HepG2 (cell line): ENCODE data around the gene TXNDC2. TPM values are rescaled to one million over a fixed set of nuclear protein-coding genes. Genes with fewer than 3 reads are reported as not detected.

Experiments
- ATF7-NPFF ChIP-seq: sonication (generic); formaldehyde crosslinking; IDR thresholded peaks from 2 replicates; pipeline ENCODE4 v1.8.1; 2023; ENCODE audit warnings: mild to moderate bottlenecking, low read depth, missing genetic modification reagents, moderate library complexity
- DNMT1 ChIP-seq: sonication (generic); formaldehyde crosslinking; IDR thresholded peaks from 2 replicates; pipeline ENCODE4 v1.5.1; 2020; ENCODE audit warnings: mild to moderate bottlenecking, missing genetic modification reagents
- FLYWCH1 ChIP-seq: sonication (generic); formaldehyde crosslinking; IDR thresholded peaks from 2 replicates; pipeline ENCODE4 v1.8.1; 2023; ENCODE audit warnings: mild to moderate bottlenecking, missing genetic modification reagents
- FOSL2 ChIP-seq: sonication (generic); formaldehyde crosslinking; IDR thresholded peaks from 2 replicates; pipeline ENCODE4 v1.4.0; 2020; ENCODE audit warnings: missing genetic modification reagents
- GABPB1 ChIP-seq: IDR thresholded peaks from 2 replicates; pipeline ENCODE4 v1.6.1; 2016; ENCODE audit warnings: mild to moderate bottlenecking, missing genetic modification reagents, moderate library complexity, missing compliant biosample characterization
- HES4 ChIP-seq: sonication (generic); formaldehyde crosslinking; IDR thresholded peaks from 2 replicates; pipeline ENCODE4 v1.9.0; 2021; ENCODE audit warnings: mild to moderate bottlenecking, missing genetic modification reagents, borderline replicate concordance
- KLF12 ChIP-seq: sonication (generic); formaldehyde crosslinking; IDR thresholded peaks from 2 replicates; pipeline ENCODE4 v1.4.0; 2020; ENCODE audit warnings: missing genetic modification reagents, borderline replicate concordance
- MXI1 ChIP-seq: IDR thresholded peaks from 3 replicates; pipeline ENCODE4 v1.6.1; 2012; ENCODE audit warnings: low read depth, low read length, inconsistent platforms, borderline replicate concordance
- TEAD2 ChIP-seq: sonication (generic); formaldehyde crosslinking; IDR thresholded peaks from 2 replicates; pipeline ENCODE4 v1.9.0; 2021; ENCODE audit warnings: missing genetic modification reagents
- U2AF2 ChIP-seq: fragments of 200-400 bp; formaldehyde crosslinking; IDR thresholded peaks from 2 replicates; pipeline ENCODE4 v1.6.1; 2017; ENCODE audit warnings: low read depth, mild to moderate bottlenecking, low read length
- ZMYM4 ChIP-seq: sonication (generic); formaldehyde crosslinking; IDR thresholded peaks from 2 replicates; pipeline ENCODE4 v1.8.1; 2023; ENCODE audit warnings: mild to moderate bottlenecking, missing genetic modification reagents
- ZNF280D ChIP-seq: sonication (generic); formaldehyde crosslinking; IDR thresholded peaks from 2 replicates; pipeline ENCODE4 v1.5.1; 2020; ENCODE audit warnings: mild to moderate bottlenecking, missing genetic modification reagents
- ZNF782 ChIP-seq: sonication (generic); formaldehyde crosslinking; IDR thresholded peaks from 2 replicates; pipeline ENCODE4 v1.4.0; 2020; ENCODE audit warnings: missing genetic modification reagents, mild to moderate bottlenecking, borderline replicate concordance
- polyA plus RNA-seq, 8 experiments: library from polyadenylated mRNA; depleted of rRNA in 3 of 8; stranded (reverse) in 7 of 8; unstranded in 1 of 8; fragments of >200 nt; fragmentation: Illumina TruSeq in 4 of 8; extraction: Trizol in 4 of 8; gene quantifications; 2 replicates each; pipeline versions ENCODE4 v1.2.1 to v1.2.3, GENCODE V29; 2011 to 2016; ENCODE audit warnings: low read depth in 4 of 8, missing spikeins in 1 of 8, mixed read lengths in 1 of 8; ENCODE audit not compliant: insufficient read depth in 1 of 8
- total RNA-seq, 5 experiments: library from RNA; depleted of rRNA; stranded (reverse); fragments of >200 nt; fragmentation: Illumina TruSeq; extraction: Trizol; gene quantifications; 2 replicates each; pipeline ENCODE4 v1.2.3, GENCODE V29; 2016; ENCODE audit warnings: low read depth in 1 of 5
- TF ChIP-seq, protein P1 (sequence below): sonication (generic); formaldehyde crosslinking; IDR thresholded peaks from 2 replicates; pipeline ENCODE4 v1.9.0; 2022; ENCODE audit warnings: low read depth, missing genetic modification reagents
- TF ChIP-seq, protein P2 (sequence below): sonication (generic); formaldehyde crosslinking; IDR thresholded peaks from 2 replicates; pipeline ENCODE4 v1.4.0; 2020; ENCODE audit warnings: missing genetic modification reagents
- TF ChIP-seq, protein P3 (sequence below): sonication (generic); formaldehyde crosslinking; IDR thresholded peaks from 2 replicates; pipeline ENCODE4 v1.5.0; 2020; ENCODE audit warnings: mild to moderate bottlenecking, missing genetic modification reagents
- TF ChIP-seq, protein P4 (sequence below): sonication (generic); formaldehyde crosslinking; IDR thresholded peaks from 2 replicates; pipeline ENCODE4 v1.5.1; 2020; ENCODE audit warnings: missing genetic modification reagents, mild to moderate bottlenecking, borderline replicate concordance

The TXNDC2 gene
- total and polyA plus RNA-seq, 2 of the 13 experiments (the other 11 are each of a cell fraction or from before 2014, with no cell fraction given): not detected

GRCh38 chr18:9914584-9915290, 29.0 kb downstream of the TXNDC2 start (continued):
- TF ChIP-seq, protein P1, sequence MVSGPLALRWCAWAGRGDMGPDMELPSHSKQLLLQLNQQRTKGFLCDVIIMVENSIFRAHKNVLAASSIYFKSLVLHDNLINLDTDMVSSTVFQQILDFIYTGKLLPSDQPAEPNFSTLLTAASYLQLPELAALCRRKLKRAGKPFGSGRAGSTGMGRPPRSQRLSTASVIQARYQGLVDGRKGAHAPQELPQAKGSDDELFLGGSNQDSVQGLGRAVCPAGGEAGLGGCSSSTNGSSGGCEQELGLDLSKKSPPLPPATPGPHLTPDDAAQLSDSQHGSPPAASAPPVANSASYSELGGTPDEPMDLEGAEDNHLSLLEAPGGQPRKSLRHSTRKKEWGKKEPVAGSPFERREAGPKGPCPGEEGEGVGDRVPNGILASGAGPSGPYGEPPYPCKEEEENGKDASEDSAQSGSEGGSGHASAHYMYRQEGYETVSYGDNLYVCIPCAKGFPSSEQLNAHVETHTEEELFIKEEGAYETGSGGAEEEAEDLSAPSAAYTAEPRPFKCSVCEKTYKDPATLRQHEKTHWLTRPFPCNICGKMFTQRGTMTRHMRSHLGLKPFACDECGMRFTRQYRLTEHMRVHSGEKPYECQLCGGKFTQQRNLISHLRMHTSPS (CRISPR knock-in tag): peak; percentile 26; the same call in 1 of the 2 replicates
- TF ChIP-seq, protein P2, sequence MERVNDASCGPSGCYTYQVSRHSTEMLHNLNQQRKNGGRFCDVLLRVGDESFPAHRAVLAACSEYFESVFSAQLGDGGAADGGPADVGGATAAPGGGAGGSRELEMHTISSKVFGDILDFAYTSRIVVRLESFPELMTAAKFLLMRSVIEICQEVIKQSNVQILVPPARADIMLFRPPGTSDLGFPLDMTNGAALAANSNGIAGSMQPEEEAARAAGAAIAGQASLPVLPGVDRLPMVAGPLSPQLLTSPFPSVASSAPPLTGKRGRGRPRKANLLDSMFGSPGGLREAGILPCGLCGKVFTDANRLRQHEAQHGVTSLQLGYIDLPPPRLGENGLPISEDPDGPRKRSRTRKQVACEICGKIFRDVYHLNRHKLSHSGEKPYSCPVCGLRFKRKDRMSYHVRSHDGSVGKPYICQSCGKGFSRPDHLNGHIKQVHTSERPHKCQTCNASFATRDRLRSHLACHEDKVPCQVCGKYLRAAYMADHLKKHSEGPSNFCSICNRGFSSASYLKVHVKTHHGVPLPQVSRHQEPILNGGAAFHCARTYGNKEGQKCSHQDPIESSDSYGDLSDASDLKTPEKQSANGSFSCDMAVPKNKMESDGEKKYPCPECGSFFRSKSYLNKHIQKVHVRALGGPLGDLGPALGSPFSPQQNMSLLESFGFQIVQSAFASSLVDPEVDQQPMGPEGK (CRISPR knock-in tag): 0 out of 2 replicates have a peak, but pooled peaks have one; percentile 6
- TF ChIP-seq GABPB1 (CRISPR knock-in tag) (0 out of 2 replicates have a peak, but pooled peaks have one; percentile 37), MXI1 (peak; percentile 39; the same call in 1 of the 3 replicates), FLYWCH1 (CRISPR knock-in tag) (no peak), HES4 (peak; percentile 82), DNMT1 (CRISPR knock-in tag) (no peak), ZMYM4 (0 out of 2 replicates have a peak, but pooled peaks have one; percentile 4), ATF7-NPFF (0 out of 2 replicates have a peak, but pooled peaks have one; percentile 35), KLF12 (CRISPR knock-in tag) (0 out of 2 replicates have a peak, but pooled peaks have one; percentile 40), FOSL2 (CRISPR knock-in tag) (peak; percentile 64), U2AF2 (no peak), ZNF782 (no peak), ZNF280D (CRISPR knock-in tag) (no peak), TEAD2 (no peak)
- TF ChIP-seq, protein P3, sequence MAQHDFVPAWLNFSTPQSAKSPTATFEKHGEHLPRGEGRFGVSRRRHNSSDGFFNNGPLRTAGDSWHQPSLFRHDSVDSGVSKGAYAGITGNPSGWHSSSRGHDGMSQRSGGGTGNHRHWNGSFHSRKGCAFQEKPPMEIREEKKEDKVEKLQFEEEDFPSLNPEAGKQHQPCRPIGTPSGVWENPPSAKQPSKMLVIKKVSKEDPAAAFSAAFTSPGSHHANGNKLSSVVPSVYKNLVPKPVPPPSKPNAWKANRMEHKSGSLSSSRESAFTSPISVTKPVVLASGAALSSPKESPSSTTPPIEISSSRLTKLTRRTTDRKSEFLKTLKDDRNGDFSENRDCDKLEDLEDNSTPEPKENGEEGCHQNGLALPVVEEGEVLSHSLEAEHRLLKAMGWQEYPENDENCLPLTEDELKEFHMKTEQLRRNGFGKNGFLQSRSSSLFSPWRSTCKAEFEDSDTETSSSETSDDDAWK (CRISPR knock-in tag): no peak
- TF ChIP-seq, protein P4, sequence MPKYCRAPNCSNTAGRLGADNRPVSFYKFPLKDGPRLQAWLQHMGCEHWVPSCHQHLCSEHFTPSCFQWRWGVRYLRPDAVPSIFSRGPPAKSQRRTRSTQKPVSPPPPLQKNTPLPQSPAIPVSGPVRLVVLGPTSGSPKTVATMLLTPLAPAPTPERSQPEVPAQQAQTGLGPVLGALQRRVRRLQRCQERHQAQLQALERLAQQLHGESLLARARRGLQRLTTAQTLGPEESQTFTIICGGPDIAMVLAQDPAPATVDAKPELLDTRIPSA (CRISPR knock-in tag): 0 out of 2 replicates have a peak, but pooled peaks have one; percentile 60
